NCI-H748 (cell line): Measurements from ENCODE around the gene CD7.
A peak's percentile ranks its signal among the peaks of the same experiment; 100 is the strongest.

Source experiments
- DNase-seq: peaks from one replicate; lab custom pipeline; 2025; ENCODE audit not compliant: unreplicated experiment; lab: John Stamatoyannopoulos, UW

The CD7 gene

DNA sequence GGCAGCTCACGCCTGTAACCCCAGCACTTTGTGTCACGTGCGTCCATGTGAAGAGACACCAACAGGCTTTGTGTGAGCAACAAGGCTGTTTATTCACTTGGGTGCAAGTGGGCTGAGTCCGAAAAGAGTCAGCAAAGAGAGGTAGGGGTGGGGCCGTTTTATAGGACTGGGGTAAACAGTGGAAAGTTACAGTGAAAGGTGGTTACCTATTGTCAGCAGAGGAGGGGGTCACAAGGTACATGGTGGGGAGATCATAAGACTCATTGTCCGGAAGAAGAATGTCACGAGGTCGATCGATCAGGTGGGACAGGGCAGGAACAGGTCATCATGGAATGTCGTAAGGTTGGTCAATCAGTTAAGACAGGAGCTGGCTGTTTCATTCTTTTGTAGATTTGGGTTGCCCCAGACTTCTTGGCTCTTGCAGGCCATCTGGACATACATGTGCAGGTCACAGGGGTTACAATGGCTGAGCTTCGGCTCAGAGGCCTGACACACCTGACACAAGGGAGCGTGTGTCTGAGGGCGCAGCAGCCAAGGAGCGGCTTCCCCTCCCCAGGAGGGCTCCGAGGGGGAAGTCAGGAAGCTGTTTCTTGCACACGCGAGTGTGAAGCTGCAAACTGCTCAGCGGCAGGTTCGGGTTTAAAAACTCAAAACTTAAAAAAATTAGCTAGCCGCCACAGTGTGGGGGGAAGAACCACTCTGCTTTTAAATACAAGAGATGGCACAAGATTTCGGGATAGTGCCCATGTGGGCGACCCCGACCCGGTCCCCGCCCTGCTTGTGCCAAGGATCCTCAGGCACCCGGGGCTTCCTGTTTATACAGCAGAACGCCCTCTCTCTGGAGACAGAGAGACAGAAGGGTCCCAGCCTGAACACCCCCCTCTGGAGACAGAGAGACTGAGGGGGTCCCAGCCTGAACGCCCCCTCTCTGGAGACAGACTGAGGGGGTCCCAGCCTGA lies 29.2 kb upstream of the CD7 start:
- no peak for DNase-seq

- no peak for DNase-seq
Measured at GRCh38 chr17:82345151-82345976, 28.0 kb upstream of the CD7 start.

GRCh38 chr17:82344175-82344907 lies 26.9 kb upstream of the CD7 start:
- DNase-seq = peak; percentile 22

- peak; percentile 14 for DNase-seq
Measured at GRCh38 chr17:82343560-82343959, 26.2 kb upstream of the CD7 start.

GRCh38 chr17:82342361-82343079 lies 25.1 kb upstream of the CD7 start:
- no peak for DNase-seq

DNA sequence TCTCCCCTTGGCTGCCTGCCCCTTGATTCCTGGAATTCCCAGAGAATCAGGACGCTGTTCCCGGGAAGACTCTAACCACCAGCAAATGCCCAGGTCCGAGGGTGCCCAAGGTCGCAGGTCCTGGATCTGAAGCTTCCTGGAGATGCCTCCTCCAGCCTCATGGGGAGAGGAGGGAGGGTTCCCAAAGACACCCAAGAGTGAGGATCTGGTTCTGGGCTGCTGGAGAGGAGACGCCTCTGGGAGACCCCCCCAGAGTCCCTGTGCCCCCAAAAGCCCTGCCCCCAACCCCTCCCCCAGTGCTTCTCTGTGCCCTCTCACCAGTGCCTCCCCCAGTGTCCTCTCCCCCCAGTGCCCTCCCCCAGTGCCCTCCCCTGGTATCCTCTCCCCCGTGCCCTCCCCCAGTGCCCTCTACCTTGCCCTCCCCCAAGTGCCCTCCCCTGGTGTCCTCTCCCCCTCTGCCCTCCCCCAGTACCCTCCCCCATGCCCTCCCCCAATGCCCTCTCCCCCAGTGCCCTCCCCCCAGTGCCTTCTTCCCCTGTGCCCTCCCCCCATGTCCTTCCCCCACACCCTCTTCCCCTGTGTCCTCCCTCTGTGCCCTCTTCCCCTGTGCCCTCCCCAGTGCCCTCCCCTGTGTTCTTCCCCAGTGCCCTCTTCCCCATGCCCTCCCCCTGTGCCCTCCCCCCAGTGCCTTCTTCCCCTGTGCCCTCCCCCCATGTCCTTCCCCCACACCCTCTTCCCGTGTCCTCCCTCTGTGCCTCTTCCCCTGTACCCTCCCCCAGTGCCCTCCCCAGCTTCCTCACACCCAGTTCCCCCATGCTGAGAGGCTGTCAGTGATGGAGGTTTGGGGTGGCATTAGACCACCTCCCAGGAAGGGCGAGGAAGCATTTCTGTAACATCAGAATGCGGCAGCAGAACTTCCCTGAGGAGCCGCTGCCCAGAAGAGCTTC lies 22.5 kb upstream of the CD7 start:
- no peak for DNase-seq

DNA sequence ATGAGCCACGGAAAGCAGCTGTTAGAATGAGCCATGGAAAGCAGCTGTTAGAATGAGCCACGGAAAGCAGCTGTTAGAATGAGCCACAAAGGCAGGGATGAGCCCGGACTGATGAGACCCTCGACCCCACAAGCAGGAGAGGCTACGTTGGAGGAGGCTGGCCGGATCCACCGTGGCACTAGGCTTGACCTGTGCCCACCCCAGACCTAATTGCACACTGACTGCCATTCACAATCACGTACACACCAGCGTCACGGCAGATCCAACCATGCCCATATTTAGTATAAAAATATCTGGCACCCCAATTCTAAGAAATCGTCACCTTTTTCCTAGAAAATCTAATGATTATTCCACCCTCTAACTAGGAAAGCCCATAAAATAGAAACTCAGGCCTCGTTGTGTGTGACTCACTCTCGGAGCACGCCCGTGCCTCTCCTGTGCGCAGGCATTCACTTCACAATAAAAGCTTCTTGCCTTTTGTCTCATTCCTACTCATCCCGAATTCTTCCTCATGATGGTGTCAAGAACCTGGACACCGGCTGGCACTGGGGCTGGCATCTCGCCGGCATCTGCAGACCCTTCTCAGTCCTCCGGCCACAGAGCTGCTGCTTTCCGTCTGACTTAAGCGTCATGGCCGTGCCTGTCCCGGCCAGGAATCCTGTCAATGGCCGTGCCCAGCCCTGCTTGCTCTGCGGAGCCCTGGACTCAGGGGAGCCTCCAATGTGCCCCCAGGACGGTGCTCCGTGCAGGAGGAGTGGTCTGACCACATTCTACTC lies 21.6 kb upstream of the CD7 start:
- DNase-seq = no peak

DNA sequence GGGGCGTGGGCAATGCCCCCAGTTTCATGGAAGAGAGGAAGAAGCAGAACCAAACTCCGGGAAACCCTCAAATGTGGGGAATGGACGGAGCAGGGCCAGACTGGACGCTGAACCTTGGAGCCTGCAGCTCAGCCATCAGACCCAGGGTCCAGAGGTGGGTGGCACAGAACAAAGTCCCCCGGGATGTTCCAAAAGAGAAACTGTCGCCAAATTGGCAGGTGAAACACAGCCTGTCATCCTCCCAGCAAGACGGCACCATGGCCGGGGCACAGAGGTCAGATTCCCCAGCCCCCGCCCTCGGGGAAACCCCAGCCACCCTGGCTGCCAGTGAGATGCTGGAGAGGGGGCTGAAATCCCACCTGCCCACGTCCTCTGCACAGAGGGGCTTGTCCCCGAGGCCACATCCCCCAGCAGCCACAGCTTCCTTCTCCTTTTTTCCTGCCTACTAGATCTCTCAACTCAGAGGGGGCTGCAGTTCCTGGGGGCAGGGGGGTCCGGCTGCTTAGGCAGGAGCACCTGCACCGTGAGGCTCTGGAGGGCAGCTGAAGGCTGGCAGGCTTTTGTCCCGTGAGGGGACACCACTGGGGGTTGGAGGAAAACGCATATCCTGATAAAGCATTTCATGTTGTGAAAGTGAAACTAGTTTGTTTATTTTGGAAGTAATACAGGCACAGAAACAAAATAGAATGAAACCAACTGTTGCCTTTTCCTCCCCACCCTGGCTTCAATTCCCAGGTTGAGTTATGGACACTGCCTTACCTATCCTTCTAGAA lies 17.4 kb upstream of the CD7 start:
- no peak for DNase-seq

GRCh38 chr17:82334204-82334621 lies 16.8 kb upstream of the CD7 start:
- DNase-seq = no peak

- peak; percentile 63 for DNase-seq
Measured at GRCh38 chr17:82333279-82334171, 16.1 kb upstream of the CD7 start, which contains the start of gene SECTM1. SECTM1 (minus strand) TSS chr17:82333766; CDS start chr17:82327240, 6,526 bp downstream.

DNA sequence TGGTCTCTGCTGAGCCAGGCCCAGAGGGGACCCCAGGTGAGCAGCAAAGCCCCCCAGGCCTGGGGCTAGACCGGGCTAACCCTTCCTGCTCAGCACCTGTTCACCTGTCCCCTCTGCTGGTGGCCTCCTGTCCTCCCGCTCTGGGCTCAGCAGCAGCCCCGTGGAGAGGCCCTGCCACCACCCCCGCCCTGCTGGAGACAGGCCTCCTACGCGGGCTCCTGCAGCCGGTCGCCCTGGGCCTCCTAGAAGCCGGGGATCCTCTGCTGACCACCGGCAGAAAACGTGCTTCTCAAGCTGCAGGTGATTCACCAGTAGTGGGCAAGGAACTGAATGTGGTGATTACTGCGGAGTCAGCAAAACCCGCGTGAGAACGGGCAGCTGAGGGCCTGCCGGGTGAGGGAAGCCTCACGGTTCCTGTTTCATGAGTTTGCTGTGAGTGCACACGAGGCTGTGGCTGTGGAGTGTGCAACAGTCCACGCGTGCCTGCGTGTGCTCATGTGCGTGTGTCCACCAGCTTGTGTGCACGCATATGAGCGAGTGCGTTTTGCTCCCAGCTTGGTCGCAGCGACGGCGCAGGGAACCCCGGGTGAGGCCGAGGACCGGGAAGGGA lies 15.4 kb upstream of the CD7 start:
- DNase-seq = peak; percentile 69

GRCh38 chr17:82331345-82331939 lies 14.0 kb upstream of the CD7 start:
- DNase-seq = no peak

GRCh38 chr17:82330322-82331239 lies 13.2 kb upstream of the CD7 start:
- peak; percentile 89 for DNase-seq

DNA sequence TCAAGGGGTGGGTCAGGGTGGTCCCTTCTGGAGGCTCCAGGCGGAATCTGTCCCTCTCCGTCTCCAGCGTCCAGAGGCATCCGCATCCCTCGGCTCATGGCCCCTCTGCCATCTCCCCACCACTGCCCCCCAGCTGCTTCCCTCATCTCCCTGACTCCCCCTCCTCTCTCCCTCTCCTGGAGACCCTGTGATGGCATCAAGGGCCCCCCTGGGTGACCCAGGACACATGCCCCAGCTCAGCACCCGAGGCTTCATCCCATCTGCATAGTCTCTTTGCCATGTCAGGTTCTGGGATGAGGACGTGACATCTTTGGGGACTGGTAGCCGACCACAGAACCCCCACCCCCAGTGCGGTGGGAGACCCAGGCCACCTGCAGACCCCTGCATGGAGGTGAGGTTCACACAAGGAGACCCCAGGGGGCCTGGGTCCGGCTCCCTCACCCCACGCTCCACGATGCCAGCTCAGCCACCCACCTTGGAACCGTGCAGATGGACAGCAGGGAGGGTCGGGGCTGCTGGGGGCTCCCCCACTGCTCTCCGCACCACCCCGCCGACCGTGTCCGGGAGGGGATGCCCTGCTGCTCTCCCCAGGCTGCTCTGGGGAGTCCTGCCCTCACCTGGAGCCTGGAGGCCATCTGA lies 12.4 kb upstream of the CD7 start:
- DNase-seq = no peak
